Measurements from ENCODE around the gene RPL35. TPM values are rescaled to one million over a fixed set of nuclear protein-coding genes. Genes with fewer than 3 reads are reported as not detected.

RPL35 gene
- total RNA-seq, 1 experiment from 2014 or later, result 736 TPM

- H3K9me3 Mint-ChIP-seq (ENCODE audit: low read depth, unreplicated experiment), result no peaks in the 10 kb centered on the region
- no peak for DNase-seq
- no peaks in the 10 kb centered on the region for H3K27me3 Mint-ChIP-seq (ENCODE audit: unreplicated experiment)
- H3K36me3 Mint-ChIP-seq (ENCODE audit: insufficient read depth, unreplicated experiment), result peaks cover 42% of the 10 kb centered on the region
- H3K4me1 Mint-ChIP-seq (ENCODE audit: low read depth, unreplicated experiment), result no peaks in the 10 kb centered on the region
- BruUV-seq (replicated peaks), result no TSS peak
- no peak for TF ChIP-seq CTCF (IDR thresholded peaks at IDR 0.05; ENCODE audit: unreplicated experiment)
- CTCF ChIA-PET, result interaction anchor here (1.2 to 4.0 kb wide), 3 partner anchors 75 to 82 kb away, joined by 3 to 80 read pairs (median 11); partner anchors contain the start of gene NR6A1
- H3K4me3 Mint-ChIP-seq (ENCODE audit: low read depth, unreplicated experiment), result no peak overlapping the region
- intact Hi-C loops (cut with micrococcal nuclease; ENCODE audit: unreplicated experiment), result loop anchor here (5.0 kb wide), 1 partner anchor 42 kb away; no protein-coding TSS in a partner anchor
- H3K27ac Mint-ChIP-seq (ENCODE audit: unreplicated experiment), result no peak overlapping the region
Observed at GRCh38 chr9:124854161-124854560, 7.6 kb downstream of the RPL35 start.

GRCh38 chr9:124853605-124854143 lies 8.1 kb downstream of the RPL35 start:
- TF ChIP-seq CTCF (IDR thresholded peaks at IDR 0.05; ENCODE audit: unreplicated experiment), result no peak
- no peaks in the 10 kb centered on the region for H3K9me3 Mint-ChIP-seq (ENCODE audit: low read depth, unreplicated experiment)
- CTCF ChIA-PET, result interaction anchor here (0.6 to 4.0 kb wide), 12 partner anchors 8 to 433 kb away, joined by 3 to 80 read pairs (median 4); partner anchors contain the start of genes ARPC5L, NR6A1 and RPL35
- no peaks in the 10 kb centered on the region for H3K4me1 Mint-ChIP-seq (ENCODE audit: low read depth, unreplicated experiment)
- intact Hi-C loops (cut with micrococcal nuclease; ENCODE audit: unreplicated experiment), result loop anchor here (5.0 kb wide), 1 partner anchor 41 kb away; no protein-coding TSS in a partner anchor
- BruUV-seq (replicated peaks), result no TSS peak
- DNase-seq, result no peak
- peak overlapping the region; percentile 66 for H3K4me3 Mint-ChIP-seq (ENCODE audit: low read depth, unreplicated experiment)
- H3K27ac Mint-ChIP-seq (ENCODE audit: unreplicated experiment), result peak overlapping the region; percentile 27
- peaks cover 42% of the 10 kb centered on the region for H3K36me3 Mint-ChIP-seq (ENCODE audit: insufficient read depth, unreplicated experiment)
- no peaks in the 10 kb centered on the region for H3K27me3 Mint-ChIP-seq (ENCODE audit: unreplicated experiment)

GRCh38 chr9:124852829-124853531 lies 8.8 kb downstream of the RPL35 start, which contains the start of gene WDR38:
Gene WDR38, plus strand, starts transcription at chr9:124853460. Its CDS starts 72 bp downstream, at chr9:124853532.
- peak within 1 kb of the TSS; percentile 27 for H3K27ac Mint-ChIP-seq (ENCODE audit: unreplicated experiment)
- intact Hi-C loops (cut with micrococcal nuclease; ENCODE audit: unreplicated experiment), result loop anchor here (1.0 to 5.0 kb wide), 3 partner anchors 41 to 79 kb away; no protein-coding TSS in a partner anchor
- TF ChIP-seq CTCF (IDR thresholded peaks at IDR 0.05; ENCODE audit: unreplicated experiment), result peak; percentile 92

GRCh38 chr9:124852121-124852828 lies 9.5 kb downstream of the RPL35 start:
- no peak for DNase-seq
- Mint-ChIP-seq H3K27ac (ENCODE audit: unreplicated experiment) (no peak overlapping the region), H3K4me3 (ENCODE audit: low read depth, unreplicated experiment) (peak overlapping the region; percentile 66), H3K36me3 (ENCODE audit: insufficient read depth, unreplicated experiment) (peaks cover 29% of the 10 kb centered on the region), H3K27me3 (ENCODE audit: unreplicated experiment) (no peaks in the 10 kb centered on the region), H3K4me1 (ENCODE audit: low read depth, unreplicated experiment) (no peaks in the 10 kb centered on the region), H3K9me3 (ENCODE audit: low read depth, unreplicated experiment) (no peaks in the 10 kb centered on the region)
- no TSS peak for BruUV-seq (replicated peaks)
- no peak for TF ChIP-seq CTCF (IDR thresholded peaks at IDR 0.05; ENCODE audit: unreplicated experiment)
- CTCF ChIA-PET, result interaction anchor here (1.0 to 4.0 kb wide), 9 partner anchors 9 to 80 kb away, joined by 3 to 80 read pairs (median 5); partner anchors contain the start of genes ARPC5L, NR6A1, OLFML2A and RPL35
- intact Hi-C loops (cut with micrococcal nuclease; ENCODE audit: unreplicated experiment), result loop anchor here (1.0 to 5.0 kb wide), 3 partner anchors 40 to 78 kb away; no protein-coding TSS in a partner anchor

More at GRCh38 chr9:124852829-124853531, 8.8 kb downstream of the RPL35 start, which contains the start of gene WDR38:
- peak within 1 kb of the TSS; percentile 66 for H3K4me3 Mint-ChIP-seq (ENCODE audit: low read depth, unreplicated experiment)
- H3K36me3 Mint-ChIP-seq (ENCODE audit: insufficient read depth, unreplicated experiment), result peaks cover 36% of the 10 kb centered on the region
- no peaks in the 10 kb centered on the region for H3K4me1 Mint-ChIP-seq (ENCODE audit: low read depth, unreplicated experiment)
- no peaks in the 10 kb centered on the region for H3K9me3 Mint-ChIP-seq (ENCODE audit: low read depth, unreplicated experiment)
- CTCF ChIA-PET, result interaction anchor here (0.6 to 4.0 kb wide), 15 partner anchors 8 to 432 kb away, joined by 3 to 80 read pairs (median 4); partner anchors contain the start of genes ARPC5L, NR6A1, OLFML2A and RPL35
- H3K27me3 Mint-ChIP-seq (ENCODE audit: unreplicated experiment), result no peaks in the 10 kb centered on the region
- BruUV-seq (replicated peaks), result no TSS peak
- DNase-seq, result peak; percentile 70

Data from Calu3 (cell line).